GM19238 (cell line): ENCODE measurements around the gene CAPS.
A peak's percentile ranks its signal among the peaks of the same experiment; 100 is the strongest.

Experiments used
- DNase-seq: peaks from one replicate; pipeline ENCODE4 v3.0.0; 2011; ENCODE audit warnings: low spot score; ENCODE audit not compliant: insufficient read length

The CAPS gene

GRCh38 chr19:5891938-5892771 is 21.9 kb upstream of the CAPS start:
- DNase-seq: no peak

- DNase-seq: no peak
Observed at GRCh38 chr19:5892772-5893275, 21.2 kb upstream of the CAPS start.

- no peak for DNase-seq
Observed at GRCh38 chr19:5893296-5893903, 20.7 kb upstream of the CAPS start.

- no peak for DNase-seq
Observed at GRCh38 chr19:5893907-5894703, 19.9 kb upstream of the CAPS start.

GRCh38 chr19:5894704-5895349 is 19.2 kb upstream of the CAPS start:
- no peak for DNase-seq

GRCh38 chr19:5895409-5895808 is 18.6 kb upstream of the CAPS start:
- DNase-seq: no peak

GRCh38 chr19:5895890-5896289 is 18.2 kb upstream of the CAPS start:
- DNase-seq: no peak

GRCh38 chr19:5896365-5897076 is 17.5 kb upstream of the CAPS start:
- DNase-seq: no peak

GRCh38 chr19:5897189-5897969 is 16.7 kb upstream of the CAPS start:
- DNase-seq: no peak

GRCh38 chr19:5899728-5900526 is 14.1 kb upstream of the CAPS start:
- no peak for DNase-seq

GRCh38 chr19:5900976-5901375 is 13.1 kb upstream of the CAPS start:
- no peak for DNase-seq

- no peak for DNase-seq
Observed at GRCh38 chr19:5903056-5903623, 10.9 kb upstream of the CAPS start.

GRCh38 chr19:5903624-5904351 is 10.3 kb upstream of the CAPS start, which contains the start of gene NDUFA11:
TSS of gene NDUFA11 (minus strand) at chr19:5903790. CDS start at chr19:5903708, 82 bp downstream.
- DNase-seq: peak; percentile 92

GRCh38 chr19:5904352-5905113 is 9.5 kb upstream of the CAPS start, which contains the start of gene VMAC:
TSS of gene VMAC (plus strand) at chr19:5904872. CDS start at chr19:5904891, 19 bp downstream.
- DNase-seq: peak; percentile 98

- no peak for DNase-seq
Observed at GRCh38 chr19:5905114-5905778, 8.8 kb upstream of the CAPS start.

- DNase-seq: no peak
Observed at GRCh38 chr19:5907241-5907640, 6.8 kb upstream of the CAPS start.
